ENCODE data around the gene PRKCZ.

DNA sequence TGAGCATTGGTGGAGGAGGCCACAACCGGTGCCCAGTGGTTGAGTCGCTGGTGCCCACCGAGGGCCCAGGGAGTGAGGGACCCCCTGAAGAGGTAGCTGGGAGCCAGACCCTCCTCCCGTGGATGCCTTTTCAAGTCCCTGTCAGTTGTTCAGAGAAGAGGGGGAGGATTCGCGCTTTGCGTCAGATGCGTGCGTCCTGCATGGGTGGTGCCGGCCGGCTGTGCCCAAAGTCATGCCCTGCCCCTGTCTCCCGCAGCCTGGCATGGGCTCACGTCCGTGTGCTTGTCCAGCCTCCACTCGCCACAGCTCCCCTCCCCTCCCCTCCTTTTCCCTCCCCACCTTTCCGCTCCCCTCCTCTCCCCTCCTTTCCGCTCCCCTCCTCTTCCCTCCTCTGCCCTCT, 45.2 kb downstream of the PRKCZ start:
- no peak for TF ChIP-seq MAZ (IDR thresholded peaks at IDR 0.05; ENCODE audit: borderline replicate concordance, low read depth, low read length)
- no peak for TF ChIP-seq CTCF (conservative IDR thresholded peaks at IDR 0.05; ENCODE audit: low read depth, low read length)
- no peak for TF ChIP-seq BHLHE40 (IDR thresholded peaks at IDR 0.05; ENCODE audit: low read depth, low read length)
- TF ChIP-seq RAD21 (IDR thresholded peaks at IDR 0.05; ENCODE audit: low read length), result no peak
